Measurements from ENCODE around the gene MEI1. TPM values are rescaled to one million over a fixed set of nuclear protein-coding genes. Genes with fewer than 3 reads are reported as not detected.
A peak's percentile ranks its signal among the peaks of the same experiment; 100 is the strongest.

Gene MEI1
- total and polyA plus RNA-seq, 2 of the 4 experiments (the other 2 are of a cell fraction) = 0.90 to 2.6 TPM

- in situ Hi-C loops (cut with MboI; ENCODE audit: low sequenced_read_pairs) (no loop called here), dilution Hi-C loops (cut with HindIII; ENCODE audit: low sequenced_read_pairs, unreplicated experiment) (no loop called here), intact Hi-C loops (cut with micrococcal nuclease) (no loop called here)
- Histone ChIP-seq H2BK20ac (ENCODE audit: low read depth, low read length) (peak overlapping the region; percentile 36; the same call in 1 of the 2 replicates), H3K27ac (ENCODE audit: insufficient read depth, low read length) (peak overlapping the region; percentile 71), H3K9ac (ENCODE audit: low read depth, low read length) (peak overlapping the region; percentile 81), H3K4ac (ENCODE audit: low read depth, low read length) (peak overlapping the region; percentile 94), H3K36me3 (ENCODE audit: control insufficient read depth, insufficient read depth, low read length) (no peaks in the 10 kb centered on the region), H4K91ac (ENCODE audit: insufficient read depth, low read depth, low read length) (peak overlapping the region; percentile 73), H3K27me3 (ENCODE audit: control insufficient read depth, insufficient read depth, low read length) (no peaks in the 10 kb centered on the region), H3K9me3 (ENCODE audit: control insufficient read depth, insufficient read depth, low read length) (no peaks in the 10 kb centered on the region), H3K4me1 (ENCODE audit: control insufficient read depth, insufficient read depth, low read length) (peaks cover 11% of the 10 kb centered on the region), H3K4me3 (ENCODE audit: insufficient read depth, low read depth, low read length) (peak overlapping the region; percentile 91), H3K79me1 (ENCODE audit: low read depth in 1 of 2, low read length in 2 of 2) (peaks cover 12 to 23% of the 10 kb centered on the region in 2 experiments; a peak in 3 of 4 replicates), H4K5ac (ENCODE audit: low read depth, low read length) (peak overlapping the region; percentile 97), H3K23ac (ENCODE audit: low read depth, low read length) (peak overlapping the region; percentile 91), H2AFZ (replicated peaks; ENCODE audit: low read length, poor library complexity) (peak overlapping the region; percentile 100), H2AK9ac (replicated peaks; ENCODE audit: low read depth, low read length, poor library complexity) (peak overlapping the region; percentile 95), H4K8ac (ENCODE audit: low read depth in 2 of 2, low read length in 2 of 2) (peak overlapping the region; percentile 75 to 99), H4K20me1 (ENCODE audit: insufficient read depth, low read length) (no peaks in the 10 kb centered on the region), H3K14ac (replicated peaks; ENCODE audit: low read depth, low read length) (peak overlapping the region; percentile 97), H2BK15ac (ENCODE audit: low read depth, low read length) (peak overlapping the region; percentile 10; the same call in 1 of the 3 replicates), H3K4me2 (ENCODE audit: low read depth, low read length) (peak overlapping the region; percentile 89), H3K9me1 (ENCODE audit: insufficient read depth, low read length) (peaks cover 7% of the 10 kb centered on the region), H2AK5ac (ENCODE audit: low read depth, low read length) (peak overlapping the region; percentile 84), H2BK120ac (ENCODE audit: low read depth, low read length) (peak overlapping the region; percentile 79), H2BK5ac (ENCODE audit: low read depth, low read length, poor library complexity, severe bottlenecking) (peak overlapping the region; percentile 84), H3K56ac (ENCODE audit: extremely low read depth, insufficient read depth, low read length) (peak overlapping the region; percentile 8; the same call in 1 of the 2 replicates), H3K18ac (ENCODE audit: low read depth, low read length) (peak overlapping the region; percentile 84)
- peak; percentile 4 for ATAC-seq (ENCODE audit: low read depth)
- WGBS, 2 experiments (ENCODE audit: extremely low coverage in 2 of 2, insufficient read length in 1 of 2) = 39% methylated on average over 11 of the region's 38 CpGs; no CpG with 5 or more reads in 1 of the 2 experiments
- DNase-seq = no peak
- ChIA-PET POLR2A (ENCODE audit: unreplicated experiment) (interaction anchor here (0.6 to 1.0 kb wide), 2 partner anchors 27 to 111 kb away, joined by 3 read pairs; partner anchors contain the start of gene SNU13), CTCF (interaction anchor here (1.9 kb wide), 1 partner anchor 102 kb away, joined by 7 read pairs; no protein-coding TSS in a partner anchor)
- no TSS peak for BruUV-seq (replicated peaks)
- TF ChIP-seq, protein P1, sequence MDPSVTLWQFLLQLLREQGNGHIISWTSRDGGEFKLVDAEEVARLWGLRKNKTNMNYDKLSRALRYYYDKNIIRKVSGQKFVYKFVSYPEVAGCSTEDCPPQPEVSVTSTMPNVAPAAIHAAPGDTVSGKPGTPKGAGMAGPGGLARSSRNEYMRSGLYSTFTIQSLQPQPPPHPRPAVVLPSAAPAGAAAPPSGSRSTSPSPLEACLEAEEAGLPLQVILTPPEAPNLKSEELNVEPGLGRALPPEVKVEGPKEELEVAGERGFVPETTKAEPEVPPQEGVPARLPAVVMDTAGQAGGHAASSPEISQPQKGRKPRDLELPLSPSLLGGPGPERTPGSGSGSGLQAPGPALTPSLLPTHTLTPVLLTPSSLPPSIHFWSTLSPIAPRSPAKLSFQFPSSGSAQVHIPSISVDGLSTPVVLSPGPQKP (IDR thresholded peaks at IDR 0.05; ENCODE audit: borderline replicate concordance, low read depth, low read length) = no peak
- no peak for TF ChIP-seq BHLHE40 (IDR thresholded peaks at IDR 0.05; ENCODE audit: low read depth, low read length)
- TF ChIP-seq CHD1 (IDR thresholded peaks at IDR 0.05; ENCODE audit: low read depth, low read length) = no peak
- TF ChIP-seq POLR2A (IDR thresholded peaks at IDR 0.05; ENCODE audit: low read depth, low read length) = no peak
- no peak for TF ChIP-seq FOS (IDR thresholded peaks at IDR 0.05; ENCODE audit: low read depth, low read length)
- no peak for TF ChIP-seq RAD21 (IDR thresholded peaks at IDR 0.05; ENCODE audit: low read length)
- TF ChIP-seq SMC3 (IDR thresholded peaks at IDR 0.05; ENCODE audit: low read depth, low read length) = no peak
- no peak for TF ChIP-seq RFX5 (IDR thresholded peaks at IDR 0.05; ENCODE audit: low read depth, low read length)
- no peak for TF ChIP-seq MAFK (IDR thresholded peaks at IDR 0.05; ENCODE audit: low read depth, low read length)
- TF ChIP-seq RCOR1 (IDR thresholded peaks at IDR 0.05; ENCODE audit: insufficient replicate concordance, low read length) = no peak
- TF ChIP-seq, protein P2, sequence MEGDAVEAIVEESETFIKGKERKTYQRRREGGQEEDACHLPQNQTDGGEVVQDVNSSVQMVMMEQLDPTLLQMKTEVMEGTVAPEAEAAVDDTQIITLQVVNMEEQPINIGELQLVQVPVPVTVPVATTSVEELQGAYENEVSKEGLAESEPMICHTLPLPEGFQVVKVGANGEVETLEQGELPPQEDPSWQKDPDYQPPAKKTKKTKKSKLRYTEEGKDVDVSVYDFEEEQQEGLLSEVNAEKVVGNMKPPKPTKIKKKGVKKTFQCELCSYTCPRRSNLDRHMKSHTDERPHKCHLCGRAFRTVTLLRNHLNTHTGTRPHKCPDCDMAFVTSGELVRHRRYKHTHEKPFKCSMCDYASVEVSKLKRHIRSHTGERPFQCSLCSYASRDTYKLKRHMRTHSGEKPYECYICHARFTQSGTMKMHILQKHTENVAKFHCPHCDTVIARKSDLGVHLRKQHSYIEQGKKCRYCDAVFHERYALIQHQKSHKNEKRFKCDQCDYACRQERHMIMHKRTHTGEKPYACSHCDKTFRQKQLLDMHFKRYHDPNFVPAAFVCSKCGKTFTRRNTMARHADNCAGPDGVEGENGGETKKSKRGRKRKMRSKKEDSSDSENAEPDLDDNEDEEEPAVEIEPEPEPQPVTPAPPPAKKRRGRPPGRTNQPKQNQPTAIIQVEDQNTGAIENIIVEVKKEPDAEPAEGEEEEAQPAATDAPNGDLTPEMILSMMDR (conservative IDR thresholded peaks at IDR 0.05; ENCODE audit: low read depth, low read length) = no peak
- TF ChIP-seq CEBPB (IDR thresholded peaks at IDR 0.05; ENCODE audit: low read depth, low read length) = no peak
- no peak for TF ChIP-seq MAZ (IDR thresholded peaks at IDR 0.05; ENCODE audit: borderline replicate concordance, low read depth, low read length)
- TF ChIP-seq, protein P3, sequence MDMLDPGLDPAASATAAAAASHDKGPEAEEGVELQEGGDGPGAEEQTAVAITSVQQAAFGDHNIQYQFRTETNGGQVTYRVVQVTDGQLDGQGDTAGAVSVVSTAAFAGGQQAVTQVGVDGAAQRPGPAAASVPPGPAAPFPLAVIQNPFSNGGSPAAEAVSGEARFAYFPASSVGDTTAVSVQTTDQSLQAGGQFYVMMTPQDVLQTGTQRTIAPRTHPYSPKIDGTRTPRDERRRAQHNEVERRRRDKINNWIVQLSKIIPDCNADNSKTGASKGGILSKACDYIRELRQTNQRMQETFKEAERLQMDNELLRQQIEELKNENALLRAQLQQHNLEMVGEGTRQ (IDR thresholded peaks at IDR 0.05; ENCODE audit: low read depth, low read length) = no peak
Measured at GRCh38 chr22:41799486-41800347, 100.4 kb downstream of the MEI1 start.
